T-helper 1 cell treated with Interleukin-12 subunit alpha and Interleukin-12 subunit beta and Interleukin-4 antibody, amounts not matched to agents 30 ng/mL and 1 ng/mL, for 36 hours (primary cell): ENCODE results near the gene ELFN1. TPM values are rescaled to one million over a fixed set of nuclear protein-coding genes. Genes with fewer than 3 reads are reported as not detected.

ENCODE experiments used
- intact Hi-C: fragments of 100-400 bp; cut with micrococcal nuclease; formaldehyde crosslinking; loops from one replicate; pipeline ENCODE4 v1.15.1; 2024
- total RNA-seq: library from RNA; stranded (reverse); gene quantifications from 2 replicates; pipeline ENCODE4 v1.2.3, GENCODE V29; 2022

Gene ELFN1
- total RNA-seq, 1 donor from 2014 or later = 0.17 TPM

GRCh38 chr7:1663223-1663622 is 6.9 kb upstream of the ELFN1 start:
- intact Hi-C loops = loop anchor here (10.0 kb wide), 2 partner anchors 262 to 418 kb away; no protein-coding TSS in a partner anchor

GRCh38 chr7:1663857-1664651 is 6.0 kb upstream of the ELFN1 start:
- intact Hi-C loops = loop anchor here (1.0 to 10.0 kb wide), 4 partner anchors 261 to 684 kb away; no protein-coding TSS in a partner anchor

DNA sequence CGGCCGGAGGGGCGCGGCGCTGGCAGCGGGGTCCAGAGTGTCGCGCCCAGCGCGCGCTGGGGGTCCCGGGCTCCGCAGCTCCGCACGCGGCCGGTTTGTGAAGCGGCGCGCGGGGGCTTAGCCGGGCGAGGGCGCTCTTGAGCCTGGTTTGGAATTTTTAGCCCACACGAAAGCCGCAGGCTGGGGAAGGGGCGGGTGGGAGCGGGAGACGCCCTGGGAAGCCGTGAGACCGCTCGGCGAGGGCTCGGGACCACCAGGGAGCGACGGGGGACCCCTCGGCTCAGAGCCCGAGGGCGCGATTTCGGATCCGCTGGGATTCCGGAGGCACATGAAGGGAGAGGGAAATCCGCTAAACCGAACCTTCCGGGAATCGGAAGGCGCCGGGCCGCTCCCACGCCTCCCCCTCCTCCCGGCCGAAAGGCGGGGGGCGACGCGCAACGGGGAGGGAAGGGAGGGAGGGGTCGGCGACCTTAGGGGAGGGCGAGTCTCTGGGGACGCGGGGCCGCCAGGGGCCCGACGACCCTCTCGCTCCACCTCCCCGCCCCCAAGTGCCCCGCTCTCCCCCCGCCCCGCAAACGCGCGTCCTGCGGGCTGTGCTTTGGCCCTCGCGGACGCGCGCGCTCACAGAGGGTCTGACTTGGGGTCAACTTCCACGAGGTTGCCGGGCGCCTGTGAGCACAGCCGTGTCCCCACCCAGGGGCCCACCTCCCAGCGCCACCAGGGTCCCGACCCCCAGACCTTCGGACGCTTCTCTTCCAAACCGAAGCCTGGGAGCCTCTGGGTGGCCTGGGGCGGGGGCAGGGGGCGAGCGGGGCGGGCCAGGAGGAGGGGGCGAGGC is 5.1 kb upstream of the ELFN1 start:
- intact Hi-C loops = loop anchor here (1.0 to 10.0 kb wide), 4 partner anchors 260 to 683 kb away; no protein-coding TSS in a partner anchor

DNA sequence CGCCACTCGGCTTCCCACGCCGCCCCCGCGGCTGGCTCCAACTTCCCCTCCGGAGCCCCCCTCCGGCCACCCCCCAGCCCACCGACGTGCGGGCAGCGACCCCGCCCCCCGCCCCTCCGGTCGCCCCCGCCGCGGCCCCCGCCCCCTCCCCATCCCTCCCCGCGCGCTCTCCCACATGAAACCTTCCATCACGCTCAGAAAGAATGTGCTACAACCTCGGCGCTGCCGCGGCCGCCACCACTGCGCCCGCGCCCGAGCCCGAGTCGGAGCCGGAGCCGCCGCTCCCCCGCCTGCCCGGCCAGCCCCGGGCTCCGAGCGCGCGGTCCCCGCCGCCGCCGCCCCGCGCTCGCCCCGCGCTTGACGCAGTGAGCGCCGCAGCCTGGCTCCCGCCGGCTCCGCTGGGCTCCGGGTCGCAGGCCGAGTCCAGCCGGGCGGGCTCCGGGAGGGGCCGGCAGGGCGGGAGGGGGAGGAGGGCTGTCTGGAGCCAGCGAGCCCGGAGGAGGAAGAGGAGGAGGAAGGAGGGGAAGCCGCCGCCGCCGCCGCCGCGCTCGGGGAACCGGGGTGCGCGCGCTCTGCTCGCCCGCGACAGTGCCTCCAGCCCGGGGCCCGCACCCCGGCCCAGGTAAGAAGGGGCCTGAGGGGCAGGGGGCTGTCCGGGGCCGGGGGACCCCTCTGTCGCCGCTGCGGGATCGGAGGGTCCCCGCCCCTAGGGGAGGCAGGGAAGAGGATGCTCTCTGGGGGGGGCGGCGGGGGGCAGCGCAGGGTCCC is 4.3 kb upstream of the ELFN1 start:
- intact Hi-C loops = loop anchor here (10.0 kb wide), 2 partner anchors 259 to 421 kb away; no protein-coding TSS in a partner anchor

DNA sequence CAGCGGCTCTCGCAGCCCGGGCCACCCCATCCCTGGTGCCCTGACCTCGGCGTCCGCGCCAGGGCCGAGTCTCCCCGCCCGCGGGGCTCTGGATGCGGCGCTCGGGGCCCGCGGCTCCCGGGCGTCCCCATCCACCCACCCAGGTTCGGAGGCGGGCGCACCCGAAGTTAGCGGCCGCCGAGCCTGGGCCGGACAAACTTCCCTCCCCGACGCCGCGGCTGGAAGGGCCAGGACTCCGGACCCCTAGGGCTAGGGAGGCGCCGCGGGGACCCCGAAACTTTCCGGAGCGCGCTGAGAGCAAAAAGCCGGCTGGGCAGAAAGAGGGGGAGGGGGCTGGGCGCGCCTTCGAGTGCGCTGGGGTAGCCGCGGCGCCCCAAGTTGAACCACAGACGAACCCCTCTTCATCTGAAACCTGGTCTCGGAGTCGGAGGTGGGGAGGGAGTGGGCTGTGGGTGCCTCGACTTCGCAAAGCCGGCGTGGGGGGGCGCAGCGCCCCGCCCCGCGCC is 3.7 kb upstream of the ELFN1 start:
- intact Hi-C loops = loop anchor here (10.0 kb wide), 2 partner anchors 258 to 422 kb away; no protein-coding TSS in a partner anchor

- intact Hi-C loops = loop anchor here (10.0 kb wide), 2 partner anchors 258 to 422 kb away; no protein-coding TSS in a partner anchor
These were observed 3.1 kb upstream of the ELFN1 start for GRCh38 chr7:1666823-1667565.

DNA sequence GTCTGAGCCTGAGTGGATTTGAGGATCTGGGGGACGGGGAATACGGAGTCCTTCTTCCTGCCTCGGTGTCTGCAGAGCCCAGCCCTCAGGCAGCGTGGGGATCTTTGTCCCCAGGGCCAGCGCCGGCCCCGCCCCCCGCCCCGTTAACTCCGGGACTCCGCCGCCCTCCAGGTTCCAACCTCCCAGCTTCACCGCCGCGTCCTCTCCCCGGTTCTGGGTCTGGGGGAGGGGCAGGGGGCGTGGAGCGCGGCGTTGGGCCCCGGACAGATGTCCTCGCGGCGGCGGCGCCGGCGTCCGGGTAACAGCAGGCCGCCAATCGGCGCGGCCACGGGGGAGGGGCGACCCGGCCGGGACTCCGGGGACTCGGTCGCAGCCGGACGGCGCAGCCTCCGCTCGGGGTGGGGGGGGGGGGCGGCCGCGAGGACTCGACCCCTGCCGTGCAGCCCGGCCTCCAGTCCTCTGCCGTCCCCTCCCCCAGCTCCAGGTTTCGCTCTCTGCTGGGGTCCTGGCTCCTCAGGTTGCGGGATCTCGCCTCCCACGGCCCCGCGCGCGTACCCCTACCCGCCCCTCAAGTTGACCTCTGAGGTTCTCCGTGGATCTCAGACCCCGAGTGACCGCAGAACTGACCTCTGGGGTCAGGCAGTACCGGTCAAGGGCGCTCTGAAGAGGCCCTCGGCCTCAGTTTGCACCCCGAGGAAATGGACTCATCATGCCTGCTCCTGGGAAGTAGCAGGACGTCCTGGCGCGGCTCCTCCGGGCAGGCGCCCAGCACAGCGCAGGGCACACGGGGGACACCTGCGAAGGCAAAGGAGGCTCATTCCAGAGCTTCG is 2.3 kb upstream of the ELFN1 start:
- intact Hi-C loops = loop anchor here (10.0 kb wide), 2 partner anchors 257 to 423 kb away; no protein-coding TSS in a partner anchor

DNA sequence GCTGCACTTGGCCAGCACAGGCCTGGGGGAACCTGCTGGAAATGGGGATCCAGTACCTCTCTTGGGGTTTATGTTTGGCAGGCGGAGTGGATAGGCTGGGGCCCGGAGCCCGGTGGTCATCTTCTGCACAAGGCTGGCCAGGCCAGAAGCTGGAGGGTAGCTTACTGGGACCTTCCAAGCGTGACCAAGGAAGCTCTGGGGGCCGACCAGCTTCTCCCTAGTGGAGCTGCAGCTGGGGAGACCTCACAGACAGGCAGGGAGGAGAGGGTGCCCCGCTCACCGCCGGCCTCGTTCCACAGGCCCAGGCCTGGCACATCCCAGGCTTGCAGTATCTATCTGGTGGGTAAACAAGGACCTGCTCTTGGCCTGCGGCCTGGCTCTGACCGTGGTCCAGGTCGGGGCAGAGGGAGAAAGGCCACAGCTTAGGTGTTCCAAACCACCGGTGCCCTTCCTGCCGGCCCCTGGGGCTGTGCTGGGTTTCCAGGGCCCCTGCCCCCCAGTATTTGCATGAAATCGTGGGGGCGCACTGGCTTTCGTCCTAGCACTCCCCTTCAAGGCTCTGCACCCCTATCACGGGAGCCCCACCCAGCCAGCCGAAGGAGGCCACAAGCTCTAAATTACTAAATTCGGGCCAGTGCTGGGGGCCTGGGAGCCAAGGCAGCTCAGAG is 1.5 kb upstream of the ELFN1 start:
- intact Hi-C loops = loop anchor here (10.0 kb wide), 2 partner anchors 256 to 424 kb away; no protein-coding TSS in a partner anchor

GRCh38 chr7:1669064-1669951 is 769 bp upstream of the ELFN1 start:
- intact Hi-C loops = loop anchor here (10.0 kb wide), 2 partner anchors 255 to 425 kb away; no protein-coding TSS in a partner anchor

GRCh38 chr7:1670894-1671593 is 967 bp downstream of the ELFN1 start:
- intact Hi-C loops = no loop called here

GRCh38 chr7:1671594-1672451 is 1.7 kb downstream of the ELFN1 start:
- intact Hi-C loops = no loop called here

DNA sequence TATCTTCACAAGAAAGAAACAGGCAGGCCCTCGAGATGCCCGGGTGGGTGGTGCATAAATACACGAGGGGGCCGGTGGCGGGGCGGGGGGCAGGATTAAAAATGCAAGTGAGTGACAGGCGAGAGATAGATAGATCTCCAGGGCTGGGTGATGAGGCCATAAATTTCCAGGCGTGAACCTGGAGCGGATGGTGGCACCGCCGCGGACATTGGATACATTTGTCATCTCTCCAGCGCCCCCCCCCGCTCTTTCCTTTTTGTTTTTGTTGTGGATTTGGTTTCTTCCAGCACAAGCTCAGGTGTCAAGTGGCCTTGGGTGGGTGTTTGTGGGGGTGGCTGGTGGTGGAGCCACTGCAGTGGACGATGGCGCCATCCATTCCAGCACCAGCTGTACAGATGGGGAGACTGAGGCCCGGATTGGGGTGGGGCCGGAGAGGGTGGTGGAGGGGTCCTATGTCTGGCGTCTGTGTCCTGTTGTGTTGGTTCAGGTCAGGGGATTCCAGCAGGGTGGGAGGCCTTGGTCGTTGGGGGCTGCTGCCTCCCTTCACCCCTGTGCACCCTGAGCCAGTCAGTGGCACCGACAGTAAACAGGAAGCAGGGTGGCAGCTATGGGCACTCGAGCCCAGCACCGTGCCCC is 2.9 kb downstream of the ELFN1 start:
- intact Hi-C loops = no loop called here

GRCh38 chr7:1673581-1674118 is 3.6 kb downstream of the ELFN1 start:
- intact Hi-C loops = no loop called here

DNA sequence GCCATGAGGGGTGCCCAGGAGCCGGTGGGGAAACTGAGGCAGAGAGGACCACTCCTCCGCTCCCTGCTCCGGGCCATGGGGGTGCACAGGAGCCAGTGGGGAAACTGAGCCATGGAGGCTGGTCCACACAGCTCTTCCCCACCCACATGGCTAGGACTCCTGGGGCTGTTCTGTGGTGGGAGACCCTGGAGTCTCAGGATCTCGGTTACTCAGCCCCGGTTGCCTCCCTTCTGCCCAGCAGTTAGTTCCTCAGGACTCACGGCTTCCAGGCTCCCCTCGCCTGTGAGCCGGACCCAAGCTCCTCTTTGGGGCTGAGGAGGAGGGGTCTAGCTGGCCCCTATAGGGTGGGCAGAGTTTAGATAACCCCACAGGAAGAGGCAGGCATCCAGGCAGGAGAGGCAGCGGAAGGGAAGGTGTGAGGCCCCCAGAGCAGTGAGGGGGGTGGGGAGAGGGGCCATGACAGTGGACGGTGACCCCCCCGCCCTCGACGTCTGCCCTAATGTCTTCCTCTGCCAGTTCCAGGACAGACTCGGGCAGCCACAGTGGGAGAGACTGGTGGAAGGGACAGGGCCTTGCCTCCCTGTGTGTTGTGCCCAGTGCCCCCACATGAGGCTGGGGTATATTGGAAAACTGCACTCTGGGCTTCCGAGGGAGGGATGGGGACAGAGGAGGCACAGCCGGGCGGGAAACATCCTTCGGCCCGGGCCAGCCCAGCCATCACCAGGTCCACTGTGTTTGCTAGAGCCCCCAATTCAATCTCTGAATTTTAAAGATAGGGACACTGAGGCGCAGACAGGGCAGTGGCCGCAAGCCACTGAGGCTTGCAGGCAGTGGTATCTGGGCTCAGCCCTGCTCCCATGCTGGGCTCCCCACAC is 4.3 kb downstream of the ELFN1 start:
- intact Hi-C loops = no loop called here
